Eye (tissue), 1 donor: ENCODE data around the gene SH3D21.

Source experiments
- DNase-seq: peaks from one replicate; pipeline ENCODE4 v3.0.0-alpha.2; 2015

SH3D21 gene

GRCh38 chr1:36306210-36306901 is at the start of gene SH3D21:
Gene SH3D21, plus strand, starts transcription at chr1:36306368. Its CDS starts 53 bp downstream, at chr1:36306421.
- peak; percentile 69 for DNase-seq

GRCh38 chr1:36256558-36257374 is 49.4 kb upstream of the SH3D21 start:
- DNase-seq: no peak

- DNase-seq: no peak
These were observed 48.8 kb upstream of the SH3D21 start for GRCh38 chr1:36257375-36257767.

- DNase-seq: no peak
These were observed 47.2 kb upstream of the SH3D21 start for GRCh38 chr1:36258960-36259344.

- DNase-seq: no peak
These were observed 37.2 kb upstream of the SH3D21 start for GRCh38 chr1:36268981-36269380.

GRCh38 chr1:36269408-36269838 is 36.7 kb upstream of the SH3D21 start:
- DNase-seq: no peak

GRCh38 chr1:36273024-36273423 is 33.1 kb upstream of the SH3D21 start:
- no peak for DNase-seq

- DNase-seq: no peak
These were observed 32.0 kb upstream of the SH3D21 start for GRCh38 chr1:36274201-36274600.

GRCh38 chr1:36276688-36277087 is 29.5 kb upstream of the SH3D21 start:
- DNase-seq: no peak

GRCh38 chr1:36279110-36279788 is 26.9 kb upstream of the SH3D21 start:
- no peak for DNase-seq

- no peak for DNase-seq
These were observed 26.3 kb upstream of the SH3D21 start for GRCh38 chr1:36279789-36280296.

- DNase-seq: no peak
These were observed 22.1 kb upstream of the SH3D21 start for GRCh38 chr1:36284061-36284460.

GRCh38 chr1:36284517-36284916 is 21.7 kb upstream of the SH3D21 start:
- DNase-seq: no peak

GRCh38 chr1:36285443-36286101 is 20.6 kb upstream of the SH3D21 start:
- DNase-seq: peak; percentile 94

GRCh38 chr1:36286802-36287201 is 19.4 kb upstream of the SH3D21 start:
- no peak for DNase-seq

GRCh38 chr1:36287595-36287994 is 18.6 kb upstream of the SH3D21 start:
- no peak for DNase-seq

GRCh38 chr1:36295390-36295789 is 10.8 kb upstream of the SH3D21 start:
- DNase-seq: no peak

- no peak for DNase-seq
These were observed 9.1 kb upstream of the SH3D21 start for GRCh38 chr1:36297062-36297461.

- DNase-seq: no peak
These were observed 7.5 kb upstream of the SH3D21 start for GRCh38 chr1:36298640-36299039.

GRCh38 chr1:36300526-36300925 is 5.6 kb upstream of the SH3D21 start:
- DNase-seq: no peak

GRCh38 chr1:36301220-36301619 is 4.9 kb upstream of the SH3D21 start:
- no peak for DNase-seq

- no peak for DNase-seq
These were observed 2.9 kb upstream of the SH3D21 start for GRCh38 chr1:36303244-36303643.
